KMS-11 (cell line): ENCODE data around the gene CCDC68.

Source experiments
- H2AFZ ChIP-seq: fragments of 200-600 bp; sonication (generic); 2 replicates; pipeline ENCODE4 v1.6.1; 2016; ENCODE audit warnings: antibody characterized with exemption, mixed run types, low read depth
- H3K27ac ChIP-seq: fragments of 200-600 bp; sonication (generic); 2 replicates; pipeline ENCODE4 v1.6.1; 2016; ENCODE audit warnings: mild to moderate bottlenecking, mixed run types
- H3K27me3 ChIP-seq: fragments of 200-600 bp; sonication (generic); 2 replicates; pipeline ENCODE4 v1.6.1; 2017; ENCODE audit warnings: mild to moderate bottlenecking, low read depth, mixed run types, moderate library complexity; ENCODE audit not compliant: insufficient read depth
- H3K36me3 ChIP-seq: fragments of 200-600 bp; sonication (generic); 2 replicates; pipeline ENCODE4 v1.6.1; 2017; ENCODE audit warnings: mild to moderate bottlenecking, mixed run types; ENCODE audit not compliant: insufficient read depth
- H3K4me1 ChIP-seq: fragments of 200-600 bp; sonication (generic); 2 replicates; pipeline ENCODE4 v1.6.1; 2016; ENCODE audit warnings: mild to moderate bottlenecking, low read depth, mixed run types; ENCODE audit not compliant: poor library complexity, severe bottlenecking
- H3K4me2 ChIP-seq: fragments of 200-600 bp; sonication (generic); 2 replicates; pipeline ENCODE4 v1.7.0; 2016; ENCODE audit warnings: mild to moderate bottlenecking, mixed run types
- H3K4me3 ChIP-seq: fragments of 200-600 bp; sonication (generic); IDR thresholded peaks from 2 replicates; pipeline ENCODE4 v1.6.1; 2017; ENCODE audit warnings: low read depth, low read length, mixed read lengths; ENCODE audit not compliant: insufficient read depth
- H3K79me2 ChIP-seq: fragments of 200-600 bp; sonication (generic); 2 replicates; pipeline ENCODE4 v1.6.1; 2016; ENCODE audit warnings: low read depth, mixed run types; ENCODE audit not compliant: insufficient read depth
- H3K9ac ChIP-seq: fragments of 200-600 bp; sonication (generic); 2 replicates; pipeline ENCODE4 v1.6.1; 2016; ENCODE audit warnings: mild to moderate bottlenecking, mixed run types
- H4K20me1 ChIP-seq: fragments of 200-600 bp; sonication (generic); 2 replicates; pipeline ENCODE4 v1.6.1; 2016; ENCODE audit warnings: mild to moderate bottlenecking, mixed run types; ENCODE audit not compliant: insufficient read depth
- TF ChIP-seq, protein P1 (sequence below): fragments of 200-600 bp; sonication (generic); conservative IDR thresholded peaks from 2 replicates; pipeline ENCODE4 v1.6.1; 2017; ENCODE audit warnings: low read depth, mild to moderate bottlenecking, antibody characterized with exemption, low read length, moderate library complexity, mixed read lengths

The CCDC68 gene

DNA sequence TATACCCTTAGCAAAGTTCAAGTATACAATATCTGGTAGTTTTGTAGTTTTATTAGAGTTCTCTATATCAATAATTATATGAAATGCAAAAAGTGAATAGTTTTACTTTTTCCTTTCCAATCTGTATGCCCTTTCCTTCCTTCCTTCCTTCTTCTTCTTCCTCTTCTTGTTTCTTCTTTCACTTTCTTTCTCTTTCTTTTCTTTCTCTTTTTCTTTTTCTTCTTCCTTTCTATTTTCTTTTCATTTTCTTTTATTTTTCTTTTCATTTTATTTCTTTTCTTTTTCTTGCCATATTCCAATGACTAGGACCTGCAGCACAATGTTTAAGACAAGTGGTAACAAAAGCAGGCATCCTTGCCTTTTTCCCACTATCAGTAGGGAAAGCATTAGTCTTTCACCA lies 59.8 kb downstream of the CCDC68 start:
- Histone ChIP-seq H3K4me1 (no peaks in the 10 kb centered on the region), H3K27ac (no peak overlapping the region), H3K9ac (no peak overlapping the region), H3K4me3 (no peak overlapping the region), H4K20me1 (no peaks in the 10 kb centered on the region), H3K27me3 (no peaks in the 10 kb centered on the region), H3K4me2 (no peak overlapping the region), H2AFZ (no peak overlapping the region), H3K36me3 (no peaks in the 10 kb centered on the region), H3K79me2 (no peaks in the 10 kb centered on the region)
- TF ChIP-seq, protein P1, sequence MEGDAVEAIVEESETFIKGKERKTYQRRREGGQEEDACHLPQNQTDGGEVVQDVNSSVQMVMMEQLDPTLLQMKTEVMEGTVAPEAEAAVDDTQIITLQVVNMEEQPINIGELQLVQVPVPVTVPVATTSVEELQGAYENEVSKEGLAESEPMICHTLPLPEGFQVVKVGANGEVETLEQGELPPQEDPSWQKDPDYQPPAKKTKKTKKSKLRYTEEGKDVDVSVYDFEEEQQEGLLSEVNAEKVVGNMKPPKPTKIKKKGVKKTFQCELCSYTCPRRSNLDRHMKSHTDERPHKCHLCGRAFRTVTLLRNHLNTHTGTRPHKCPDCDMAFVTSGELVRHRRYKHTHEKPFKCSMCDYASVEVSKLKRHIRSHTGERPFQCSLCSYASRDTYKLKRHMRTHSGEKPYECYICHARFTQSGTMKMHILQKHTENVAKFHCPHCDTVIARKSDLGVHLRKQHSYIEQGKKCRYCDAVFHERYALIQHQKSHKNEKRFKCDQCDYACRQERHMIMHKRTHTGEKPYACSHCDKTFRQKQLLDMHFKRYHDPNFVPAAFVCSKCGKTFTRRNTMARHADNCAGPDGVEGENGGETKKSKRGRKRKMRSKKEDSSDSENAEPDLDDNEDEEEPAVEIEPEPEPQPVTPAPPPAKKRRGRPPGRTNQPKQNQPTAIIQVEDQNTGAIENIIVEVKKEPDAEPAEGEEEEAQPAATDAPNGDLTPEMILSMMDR, result no peak

DNA sequence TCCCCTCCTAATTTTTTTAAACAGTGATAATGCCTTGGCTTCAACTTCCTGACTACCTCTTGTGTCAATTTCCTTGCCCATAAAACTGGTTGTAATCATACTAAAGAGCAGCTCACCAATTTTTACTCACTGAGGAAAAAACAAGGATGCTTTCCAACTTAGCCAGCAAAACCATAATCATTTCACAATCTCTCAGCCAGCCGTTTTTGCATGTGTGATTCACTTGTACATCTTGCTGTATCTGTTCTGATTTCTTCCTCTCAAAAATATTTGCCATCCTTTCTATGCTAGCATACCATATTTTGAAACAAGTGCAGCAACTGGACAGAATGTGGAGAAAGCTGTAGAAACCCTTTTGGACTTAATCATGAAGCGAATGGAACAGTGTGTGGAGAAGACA lies 70.3 kb downstream of the CCDC68 start:
- no peak overlapping the region for H3K27ac ChIP-seq

DNA sequence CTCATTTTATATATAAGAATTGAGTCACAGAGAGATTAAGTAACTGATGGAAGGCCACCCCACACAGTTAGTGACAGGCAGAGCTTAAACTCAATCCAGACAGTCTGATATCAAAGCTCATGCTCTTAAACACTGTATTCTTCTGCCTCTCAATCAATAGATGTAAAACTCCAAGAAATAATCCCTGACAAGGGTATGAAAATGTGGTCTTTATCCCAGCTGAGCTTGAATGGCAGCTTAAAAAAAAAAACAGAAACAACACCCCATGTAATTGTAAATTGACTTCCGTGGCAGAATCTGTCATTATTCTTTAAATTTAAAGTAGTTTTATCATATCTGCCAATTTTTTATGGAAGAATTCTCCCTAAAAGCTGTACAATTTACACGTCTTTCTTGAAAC lies 70.9 kb downstream of the CCDC68 start:
- H2AFZ ChIP-seq, result no peak overlapping the region
- H3K27me3 ChIP-seq, result no peaks in the 10 kb centered on the region
- H3K9ac ChIP-seq, result no peak overlapping the region
- no peaks in the 10 kb centered on the region for H4K20me1 ChIP-seq
- no peak overlapping the region for H3K4me2 ChIP-seq
- H3K36me3 ChIP-seq, result no peaks in the 10 kb centered on the region
- TF ChIP-seq, protein P1, result no peak
- H3K4me1 ChIP-seq, result no peaks in the 10 kb centered on the region
- H3K79me2 ChIP-seq, result no peaks in the 10 kb centered on the region
- H3K27ac ChIP-seq, result no peak overlapping the region
- no peak overlapping the region for H3K4me3 ChIP-seq

More for the DNA sequence above, 70.3 kb downstream of the CCDC68 start:
- Histone ChIP-seq H4K20me1 (no peaks in the 10 kb centered on the region), H3K36me3 (no peaks in the 10 kb centered on the region), H3K27me3 (no peaks in the 10 kb centered on the region), H3K79me2 (no peaks in the 10 kb centered on the region), H3K4me1 (no peaks in the 10 kb centered on the region), H3K4me2 (no peak overlapping the region), H2AFZ (no peak overlapping the region), H3K9ac (no peak overlapping the region), H3K4me3 (no peak overlapping the region)
- TF ChIP-seq, protein P1, result no peak

GRCh38 chr18:54883816-54884604 lies 75.3 kb downstream of the CCDC68 start:
- Histone ChIP-seq H3K27ac (no peak overlapping the region), H3K27me3 (no peaks in the 10 kb centered on the region), H2AFZ (no peak overlapping the region), H3K4me1 (no peaks in the 10 kb centered on the region), H3K79me2 (no peaks in the 10 kb centered on the region), H3K36me3 (no peaks in the 10 kb centered on the region), H3K4me2 (no peak overlapping the region), H4K20me1 (no peaks in the 10 kb centered on the region), H3K4me3 (no peak overlapping the region), H3K9ac (no peak overlapping the region)
- TF ChIP-seq, protein P1, result no peak
